ENCODE data around the gene SERINC2. TPM values are rescaled to one million over a fixed set of nuclear protein-coding genes. Genes with fewer than 3 reads are reported as not detected.

Gene SERINC2
- total RNA-seq, 1 experiment from 2014 or later, result 140 TPM

- Mint-ChIP-seq H3K27me3 (ENCODE audit: insufficient read depth, unreplicated experiment) (no peaks in the 10 kb centered on the region), H3K27ac (ENCODE audit: low read depth, unreplicated experiment) (no peak overlapping the region), H3K9me3 (ENCODE audit: unreplicated experiment) (no peaks in the 10 kb centered on the region), H3K36me3 (ENCODE audit: insufficient read depth, unreplicated experiment) (peaks cover 6% of the 10 kb centered on the region), H3K4me3 (ENCODE audit: unreplicated experiment) (peak overlapping the region; percentile 6), H3K4me1 (ENCODE audit: insufficient read depth, unreplicated experiment) (peaks cover 16% of the 10 kb centered on the region)
- intact Hi-C loops (cut with micrococcal nuclease), result no loop called here
- CTCF ChIA-PET, result interaction anchor here (1.2 to 6.3 kb wide), 4 partner anchors 12 to 139 kb away, joined by 5 to 48 read pairs (median 17); no protein-coding TSS in a partner anchor
- no peak for TF ChIP-seq CTCF (IDR thresholded peaks at IDR 0.05; ENCODE audit: unreplicated experiment)
- BruUV-seq (replicated peaks), result no TSS peak
- POLR2A ChIA-PET, result interaction anchor here (0.5 kb wide), 1 partner anchor 164 kb away, joined by 3 read pairs; no protein-coding TSS in a partner anchor
- DNase-seq (ENCODE audit: unreplicated experiment), result no peak
These were observed 2.8 kb upstream of the SERINC2 start for GRCh38 chr1:31409946-31410858.

GRCh38 chr1:31410871-31411270 lies 2.1 kb upstream of the SERINC2 start:
- Mint-ChIP-seq H3K9me3 (ENCODE audit: unreplicated experiment) (no peaks in the 10 kb centered on the region), H3K27ac (ENCODE audit: low read depth, unreplicated experiment) (no peak overlapping the region), H3K4me1 (ENCODE audit: insufficient read depth, unreplicated experiment) (peaks cover 23% of the 10 kb centered on the region), H3K27me3 (ENCODE audit: insufficient read depth, unreplicated experiment) (no peaks in the 10 kb centered on the region), H3K36me3 (ENCODE audit: insufficient read depth, unreplicated experiment) (peaks cover 6% of the 10 kb centered on the region), H3K4me3 (ENCODE audit: unreplicated experiment) (peak overlapping the region; percentile 6)
- intact Hi-C loops (cut with micrococcal nuclease), result no loop called here
- DNase-seq (ENCODE audit: unreplicated experiment), result no peak
- TF ChIP-seq CTCF (IDR thresholded peaks at IDR 0.05; ENCODE audit: unreplicated experiment), result no peak
- CTCF ChIA-PET, result interaction anchor here (0.5 to 6.3 kb wide), 4 partner anchors 11 to 344 kb away, joined by 3 to 48 read pairs (median 16); no protein-coding TSS in a partner anchor
- no TSS peak for BruUV-seq (replicated peaks)
- POLR2A ChIA-PET, result interaction anchor here (0.5 kb wide), 1 partner anchor 163 kb away, joined by 3 read pairs; no protein-coding TSS in a partner anchor

DNA sequence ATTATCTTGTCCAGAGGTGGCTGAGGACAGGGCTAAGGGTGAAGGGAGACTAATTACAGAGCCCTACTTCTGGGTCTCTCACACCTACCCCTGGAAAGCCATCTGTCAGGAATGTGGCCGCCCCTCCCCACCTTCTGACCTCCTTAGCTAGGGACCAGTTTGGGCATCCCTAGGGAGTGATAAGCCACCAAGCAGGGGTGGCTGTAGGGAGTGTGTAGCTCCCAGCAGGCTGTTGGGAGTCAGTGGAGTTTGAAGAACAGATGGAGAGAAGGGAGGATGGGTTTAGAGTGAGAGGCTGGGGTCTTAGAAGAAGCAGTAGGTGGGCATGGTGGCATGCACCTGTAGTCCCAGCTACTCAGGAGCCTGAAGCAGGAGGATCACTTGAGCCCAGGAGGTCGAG lies 808 bp upstream of the SERINC2 start:
- POLR2A ChIA-PET, result no interaction called here
- peaks cover 6% of the 10 kb centered on the region for H3K36me3 Mint-ChIP-seq (ENCODE audit: insufficient read depth, unreplicated experiment)
- H3K27ac Mint-ChIP-seq (ENCODE audit: low read depth, unreplicated experiment), result peak overlapping the region; percentile 85
- H3K9me3 Mint-ChIP-seq (ENCODE audit: unreplicated experiment), result no peaks in the 10 kb centered on the region
- no peaks in the 10 kb centered on the region for H3K27me3 Mint-ChIP-seq (ENCODE audit: insufficient read depth, unreplicated experiment)
- no TSS peak for BruUV-seq (replicated peaks)
- H3K4me3 Mint-ChIP-seq (ENCODE audit: unreplicated experiment), result peak overlapping the region; percentile 97
- no peak for TF ChIP-seq CTCF (IDR thresholded peaks at IDR 0.05; ENCODE audit: unreplicated experiment)
- CTCF ChIA-PET, result interaction anchor here (4.2 to 6.3 kb wide), 2 partner anchors 10 to 17 kb away, joined by 28 to 48 read pairs; no protein-coding TSS in a partner anchor
- peaks cover 33% of the 10 kb centered on the region for H3K4me1 Mint-ChIP-seq (ENCODE audit: insufficient read depth, unreplicated experiment)
- intact Hi-C loops (cut with micrococcal nuclease), result no loop called here
- no peak for DNase-seq (ENCODE audit: unreplicated experiment)

GRCh38 chr1:31413405-31414001 lies 490 bp downstream of the SERINC2 start:
- no peak for TF ChIP-seq CTCF (IDR thresholded peaks at IDR 0.05; ENCODE audit: unreplicated experiment)
- no peaks in the 10 kb centered on the region for H3K9me3 Mint-ChIP-seq (ENCODE audit: unreplicated experiment)
- peak; percentile 77 for DNase-seq (ENCODE audit: unreplicated experiment)
- H3K4me3 Mint-ChIP-seq (ENCODE audit: unreplicated experiment), result peak overlapping the region; percentile 97
- POLR2A ChIA-PET, result interaction anchor here (0.6 to 2.8 kb wide), 14 partner anchors 9 to 1113 kb away, joined by 3 to 11 read pairs (median 4); partner anchors contain the start of genes SNRNP40 and ZCCHC17
- CTCF ChIA-PET, result interaction anchor here (0.6 to 6.3 kb wide), 4 partner anchors 18 to 230 kb away, joined by 3 to 48 read pairs (median 3); no protein-coding TSS in a partner anchor
- no TSS peak for BruUV-seq (replicated peaks)
- peak overlapping the region; percentile 67 for H3K27ac Mint-ChIP-seq (ENCODE audit: low read depth, unreplicated experiment)
- no peaks in the 10 kb centered on the region for H3K27me3 Mint-ChIP-seq (ENCODE audit: insufficient read depth, unreplicated experiment)
- peaks cover 6% of the 10 kb centered on the region for H3K36me3 Mint-ChIP-seq (ENCODE audit: insufficient read depth, unreplicated experiment)
- H3K4me1 Mint-ChIP-seq (ENCODE audit: insufficient read depth, unreplicated experiment), result peaks cover 39% of the 10 kb centered on the region
- intact Hi-C loops (cut with micrococcal nuclease), result loop anchor here (1.0 kb wide), 1 partner anchor 9 kb away; no protein-coding TSS in a partner anchor
